Ammon's horn (tissue), 1 donor: Measurements from ENCODE around the gene NFE2L3.
"Not testable (repeated sequence)": the region's sequence is repeated elsewhere in the genome, so short reads cannot be mapped to it uniquely, and the experiment has no call there.

Experiments
- DNase-seq: peaks from one replicate; pipeline ENCODE4 v3.0.0-alpha.2; 2016; ENCODE audit warnings: low spot score

Gene NFE2L3

DNA sequence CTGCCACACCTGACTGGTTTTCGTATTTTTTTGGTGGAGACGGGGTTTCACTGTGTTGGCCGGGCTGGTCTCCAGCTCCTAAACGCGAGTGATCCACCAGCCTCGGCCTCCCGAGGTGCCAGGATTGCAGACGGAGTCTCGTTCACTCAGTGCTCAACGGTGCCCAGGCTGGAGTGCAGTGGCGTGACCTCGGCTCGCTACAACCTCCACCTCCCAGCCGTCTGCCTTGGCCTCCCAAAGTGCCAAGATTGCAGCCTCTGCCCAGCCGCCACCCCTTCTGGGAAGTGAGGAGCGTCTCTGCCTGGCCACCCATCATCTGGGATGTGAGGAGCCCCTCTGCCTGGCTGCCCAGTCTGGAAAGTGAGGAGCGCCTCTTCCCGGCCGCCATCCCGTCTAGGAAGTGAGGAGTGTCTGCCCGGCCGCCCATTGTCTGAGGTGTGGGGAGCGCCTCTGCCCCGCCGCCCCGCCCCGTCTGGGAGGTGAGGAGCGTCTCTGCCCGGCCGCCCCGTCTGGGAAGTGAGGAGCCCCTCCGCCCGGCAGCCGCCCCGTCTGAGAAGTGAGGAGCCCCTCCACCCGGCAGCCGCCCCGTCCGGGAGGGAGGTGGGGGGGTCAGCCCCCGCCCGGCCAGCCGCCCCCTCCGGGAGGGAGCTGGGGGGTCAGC lies 4.2 kb upstream of the NFE2L3 start:
- DNase-seq: not testable (repeated sequence)

DNA sequence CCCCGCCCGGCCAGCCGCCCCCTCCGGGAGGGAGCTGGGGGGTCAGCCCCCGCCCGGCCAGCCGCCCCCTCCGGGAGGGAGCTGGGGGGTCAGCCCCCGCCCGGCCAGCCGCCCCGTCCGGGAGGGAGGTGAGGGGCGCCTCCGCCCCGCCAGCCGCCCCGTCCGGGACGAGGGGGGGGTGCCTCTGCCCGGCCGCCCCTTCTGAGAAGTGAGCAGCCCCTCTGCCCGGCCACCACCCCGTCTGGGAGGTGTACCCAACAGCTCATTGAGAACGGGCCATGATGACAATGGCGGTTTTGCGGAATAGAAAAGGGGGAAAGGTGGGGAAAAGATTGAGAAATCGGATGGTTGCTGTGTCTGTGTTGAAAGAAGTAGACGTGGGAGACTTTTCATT lies 3.7 kb upstream of the NFE2L3 start:
- DNase-seq: not testable (repeated sequence)

DNA sequence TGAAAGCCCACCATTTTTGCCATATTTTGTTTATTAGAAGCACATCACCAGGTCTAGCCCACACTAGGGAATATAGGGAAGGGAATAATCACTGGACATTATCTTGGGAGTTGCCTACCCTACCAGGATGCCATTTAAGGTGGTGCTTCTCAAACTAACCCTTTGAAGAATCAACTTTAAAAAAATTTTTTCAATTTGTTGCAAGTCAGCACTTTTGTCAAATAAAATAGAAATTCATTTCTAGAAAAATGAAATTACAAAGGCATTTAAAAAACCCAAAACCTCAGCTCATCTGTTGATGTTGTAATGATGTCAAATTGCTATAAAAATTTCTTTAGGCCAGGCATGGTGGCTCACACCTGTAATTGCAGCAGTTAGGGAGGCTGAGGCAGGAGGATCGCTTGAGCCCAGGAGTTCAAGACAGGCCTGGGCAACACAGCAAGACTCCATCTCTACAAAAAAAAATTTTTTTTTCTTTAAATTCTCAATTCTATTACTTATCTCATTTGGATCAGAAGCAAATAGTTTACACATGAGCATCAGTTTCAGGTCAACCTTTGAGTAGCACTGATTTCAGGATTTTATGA lies 2.5 kb upstream of the NFE2L3 start:
- DNase-seq: no peak

DNA sequence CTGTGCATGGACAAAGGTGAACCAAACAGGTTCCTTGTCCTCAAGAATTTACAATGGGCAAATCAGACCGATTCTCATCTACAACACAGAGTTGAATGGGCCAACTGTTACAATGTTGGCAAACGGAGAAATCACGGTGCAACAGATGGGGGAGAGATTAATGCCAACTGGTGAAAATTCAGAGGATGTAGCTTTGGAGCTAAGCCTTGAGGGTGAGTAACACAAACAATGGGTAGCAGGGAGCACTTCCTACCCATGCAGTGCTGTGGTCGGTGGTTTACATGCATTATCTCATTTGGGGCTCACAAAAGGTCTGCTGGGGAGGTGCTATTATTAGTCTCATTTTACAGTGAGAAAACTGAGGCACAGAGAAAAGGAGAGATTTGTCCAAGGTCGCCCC lies 902 bp upstream of the NFE2L3 start:
- DNase-seq: peak; percentile 51

DNA sequence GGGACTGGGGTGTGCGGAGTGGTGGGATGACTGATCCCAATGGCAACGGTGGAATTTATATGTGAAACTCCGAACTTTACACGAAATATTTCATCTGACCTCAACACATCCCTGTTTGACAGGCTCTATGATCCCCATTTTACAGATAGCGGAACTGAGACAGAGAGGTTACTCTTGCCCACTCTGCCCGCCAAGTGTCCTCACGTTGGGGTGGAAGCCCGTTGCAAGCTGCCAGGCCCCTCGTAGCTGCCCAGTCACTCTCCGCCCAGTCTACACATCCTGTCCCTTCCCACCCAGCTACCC lies 397 bp upstream of the NFE2L3 start:
- no peak for DNase-seq

DNA sequence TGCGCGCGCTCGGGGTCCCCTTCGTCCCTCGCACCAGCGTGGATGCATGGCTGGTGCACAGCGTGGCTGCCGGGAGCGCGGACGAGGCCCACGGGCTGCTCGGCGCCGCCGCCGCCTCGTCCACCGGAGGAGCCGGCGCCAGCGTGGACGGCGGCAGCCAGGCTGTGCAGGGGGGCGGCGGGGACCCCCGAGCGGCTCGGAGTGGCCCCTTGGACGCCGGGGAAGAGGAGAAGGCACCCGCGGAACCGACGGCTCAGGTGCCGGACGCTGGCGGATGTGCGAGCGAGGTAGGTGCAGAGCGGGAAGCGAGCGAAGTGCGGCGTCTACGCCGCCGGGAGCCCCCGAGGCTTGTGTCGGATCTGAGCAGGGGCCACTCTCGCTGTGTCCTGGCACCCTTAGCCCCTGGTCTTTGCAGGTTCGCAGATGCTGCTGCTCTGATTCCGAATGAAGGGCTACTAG lies 813 bp downstream of the NFE2L3 start:
- not testable (repeated sequence) for DNase-seq

DNA sequence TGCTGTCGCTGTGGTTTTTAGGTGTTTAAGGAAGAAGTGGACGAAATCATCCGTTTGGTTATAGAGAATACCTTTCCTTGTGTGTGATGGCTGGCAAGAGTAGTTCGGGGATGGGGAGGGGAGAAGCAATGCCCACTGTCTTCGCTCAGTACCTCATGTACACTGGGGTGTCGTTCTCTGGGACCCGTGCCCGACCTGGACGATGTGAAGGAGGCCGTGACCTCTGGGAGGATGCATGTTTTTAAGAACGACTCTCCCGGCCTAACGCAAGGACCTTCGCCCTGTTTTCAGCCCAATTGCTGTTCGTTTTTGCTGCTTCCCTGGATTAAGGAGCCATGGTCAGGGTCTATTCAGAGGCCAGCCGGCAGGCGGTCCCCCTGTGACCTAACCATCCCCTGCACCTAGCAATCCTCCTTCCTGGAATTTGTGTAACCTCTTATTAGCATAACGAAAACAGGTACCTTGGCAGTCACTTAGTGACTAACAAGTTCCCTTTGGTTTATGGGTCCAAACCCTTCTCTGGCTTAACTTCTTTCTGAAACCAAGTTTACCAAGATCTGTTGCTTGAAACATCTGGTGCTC lies 1.3 kb downstream of the NFE2L3 start:
- no peak for DNase-seq

DNA sequence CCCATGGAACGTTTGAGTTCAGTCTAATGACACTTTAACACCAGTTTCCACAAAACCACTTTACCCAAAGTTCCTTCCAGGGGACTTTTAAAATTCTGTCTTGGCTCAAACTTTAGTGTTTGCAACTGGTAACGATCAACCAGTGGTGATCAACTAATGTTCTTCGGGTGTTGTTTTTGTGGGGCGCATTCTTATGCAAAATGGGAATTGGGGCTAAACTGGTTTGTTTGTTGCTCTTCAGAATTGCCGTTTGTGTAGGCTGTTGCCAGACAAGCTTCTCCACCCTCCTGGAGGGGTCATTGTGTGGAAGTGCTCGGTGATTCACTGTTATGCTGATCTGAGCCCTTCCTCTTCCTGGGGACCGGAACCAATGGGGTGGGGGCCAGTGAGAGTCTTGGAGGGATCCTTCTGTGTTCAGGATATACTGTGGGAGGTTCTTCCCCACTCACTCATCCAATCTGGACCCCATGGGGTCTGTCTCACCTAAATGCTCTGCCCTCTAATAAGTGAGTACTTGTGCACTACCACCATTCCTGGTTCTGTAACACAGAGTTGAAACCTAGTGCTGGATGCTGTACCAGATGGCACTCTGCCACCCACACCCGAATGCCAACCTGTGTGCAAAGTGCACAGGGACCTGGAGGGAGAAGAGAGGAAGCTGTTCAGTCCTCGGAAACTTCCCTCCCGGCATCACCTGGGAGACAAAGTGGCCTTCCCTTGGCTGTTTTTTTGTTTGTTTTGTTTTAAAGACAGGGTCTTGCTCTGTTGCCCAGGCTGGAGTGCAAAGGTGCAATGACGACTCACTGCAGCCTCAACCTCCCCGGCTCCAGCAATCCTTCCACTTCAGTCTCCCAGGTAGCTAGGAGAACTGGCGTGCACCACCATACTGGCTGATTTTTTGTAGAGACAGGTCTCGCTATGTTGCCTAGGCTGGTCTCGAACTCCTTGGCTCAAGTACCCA lies 2.1 kb downstream of the NFE2L3 start:
- DNase-seq: no peak

DNA sequence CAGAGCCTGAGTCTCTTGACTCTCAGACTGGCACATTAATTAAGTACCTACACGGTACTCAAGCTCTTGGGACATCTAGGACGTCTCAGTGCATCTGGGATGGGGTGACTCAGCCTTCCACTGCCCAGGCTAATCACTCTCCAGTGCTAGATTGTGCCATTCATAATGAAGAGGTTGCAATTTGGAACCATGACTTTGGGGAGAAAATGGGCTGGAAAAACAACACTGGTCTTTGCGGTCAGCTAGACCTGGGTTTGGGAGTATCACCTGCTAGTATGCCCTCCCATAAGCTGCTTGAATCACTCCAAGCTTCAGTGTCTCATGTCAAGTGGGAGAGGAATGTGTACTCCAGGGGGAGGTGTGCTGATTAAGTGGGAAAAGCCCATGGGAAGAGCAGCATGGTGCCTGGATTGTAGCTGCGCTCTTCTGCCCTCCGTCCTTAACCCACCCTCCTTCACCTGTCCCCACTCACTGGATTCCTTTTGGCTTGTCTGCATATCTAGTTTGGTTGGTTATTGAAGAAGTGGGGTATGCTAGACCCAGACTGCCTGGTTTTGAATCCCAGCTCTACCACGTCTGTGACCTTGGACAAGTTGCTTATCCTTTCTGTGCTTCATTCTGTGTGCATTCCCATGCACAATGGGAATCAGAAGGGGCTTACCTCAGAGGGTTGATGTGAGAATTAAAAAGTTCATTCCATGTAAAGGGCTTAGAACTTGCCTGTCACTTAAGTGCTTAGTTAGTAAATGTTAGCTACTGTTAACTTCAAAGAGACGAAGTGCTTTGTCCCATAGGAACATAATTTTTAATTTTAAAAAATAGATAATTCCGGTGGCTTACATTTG lies 3.8 kb downstream of the NFE2L3 start:
- no peak for DNase-seq

DNA sequence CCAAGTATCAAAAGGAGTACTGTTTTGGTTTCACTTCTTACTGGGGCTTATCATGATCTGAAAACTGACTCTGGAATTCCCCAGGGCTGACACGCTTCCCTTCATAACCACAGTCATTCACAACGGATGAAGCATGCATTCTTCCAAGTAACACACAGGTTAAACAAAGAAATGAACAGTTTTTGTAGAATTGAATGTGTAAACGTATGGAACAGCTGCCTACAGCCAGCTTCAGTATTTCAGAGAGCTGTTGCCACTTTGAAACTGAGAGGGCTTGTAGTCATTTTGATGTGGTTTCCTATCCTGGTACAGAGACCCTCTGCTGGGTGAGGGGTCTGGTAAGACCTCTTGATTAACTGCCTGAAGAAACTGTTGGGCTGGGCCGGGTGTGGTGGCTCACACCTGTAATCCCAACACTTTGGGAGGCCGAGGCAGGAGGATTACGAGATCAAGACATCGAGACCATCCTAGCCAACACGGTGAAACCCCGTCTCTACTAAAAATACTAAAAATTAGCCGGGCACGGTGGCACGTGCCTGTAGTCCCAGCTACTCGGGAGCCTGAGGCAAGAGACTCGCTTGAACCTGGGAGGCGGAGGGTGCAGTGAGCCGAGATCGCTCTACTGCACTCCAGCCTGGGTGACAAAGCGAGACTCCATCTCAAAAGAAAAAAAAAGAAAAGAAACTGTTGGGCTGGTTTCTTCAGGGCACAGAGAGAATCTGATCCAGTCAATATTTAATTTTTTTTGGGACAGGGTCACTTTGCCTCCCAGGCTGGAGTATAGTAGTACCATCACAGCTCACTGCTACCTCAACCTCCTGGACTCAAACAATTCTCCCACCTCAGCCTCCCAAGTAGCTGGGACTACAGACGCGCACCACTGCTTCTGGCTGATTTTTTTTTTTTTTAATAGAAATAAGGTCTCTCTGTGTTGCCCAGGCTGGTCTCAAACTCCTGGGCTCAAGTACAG lies 4.7 kb downstream of the NFE2L3 start:
- no peak for DNase-seq

DNA sequence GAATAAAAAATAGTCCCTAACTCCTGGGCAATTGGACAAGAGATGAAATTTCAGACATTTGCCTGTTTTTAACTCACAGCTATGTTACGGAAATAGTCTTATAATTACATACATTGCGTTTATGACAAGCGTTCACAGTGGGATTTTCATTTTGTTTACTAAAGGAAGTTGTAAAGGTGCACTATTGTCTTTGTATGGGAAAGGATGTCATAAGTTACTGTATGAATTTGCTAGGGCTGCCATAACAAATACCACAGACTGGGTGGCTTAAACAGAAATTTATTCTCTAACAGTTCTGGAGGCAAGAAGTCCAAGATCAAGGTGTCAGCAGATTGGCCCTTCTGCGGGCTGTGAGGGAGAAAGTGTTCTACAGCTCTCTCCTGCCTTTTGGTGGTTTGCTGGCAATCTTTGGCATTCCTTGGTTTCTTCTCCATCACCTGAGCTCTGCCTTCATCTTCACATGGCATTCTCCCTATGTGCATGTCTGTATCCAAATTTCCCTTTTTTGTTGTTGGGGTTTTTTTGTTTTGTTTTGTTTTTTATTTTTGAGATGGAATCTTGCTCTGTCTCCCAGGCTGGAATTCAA lies 5.6 kb downstream of the NFE2L3 start:
- DNase-seq: no peak

DNA sequence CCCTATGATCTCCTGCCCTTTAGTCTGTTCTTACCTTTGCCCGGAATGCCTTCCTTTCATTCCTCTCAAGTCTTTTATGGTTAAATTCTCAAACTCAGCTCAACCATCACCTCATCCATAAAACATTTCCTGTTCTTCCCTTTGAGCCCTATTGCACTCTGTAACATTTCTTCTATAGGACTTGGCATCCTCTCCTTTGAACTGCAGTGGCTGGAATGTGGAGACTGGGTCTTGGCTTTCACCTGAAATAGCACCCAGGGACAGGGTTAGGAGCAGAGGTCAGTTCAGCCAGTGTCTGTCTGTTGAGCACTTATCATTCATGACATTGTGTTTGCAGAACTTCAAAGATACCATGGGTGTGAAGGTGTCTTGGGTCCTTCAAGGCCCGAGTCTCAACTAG lies 7.2 kb downstream of the NFE2L3 start:
- no peak for DNase-seq

DNA sequence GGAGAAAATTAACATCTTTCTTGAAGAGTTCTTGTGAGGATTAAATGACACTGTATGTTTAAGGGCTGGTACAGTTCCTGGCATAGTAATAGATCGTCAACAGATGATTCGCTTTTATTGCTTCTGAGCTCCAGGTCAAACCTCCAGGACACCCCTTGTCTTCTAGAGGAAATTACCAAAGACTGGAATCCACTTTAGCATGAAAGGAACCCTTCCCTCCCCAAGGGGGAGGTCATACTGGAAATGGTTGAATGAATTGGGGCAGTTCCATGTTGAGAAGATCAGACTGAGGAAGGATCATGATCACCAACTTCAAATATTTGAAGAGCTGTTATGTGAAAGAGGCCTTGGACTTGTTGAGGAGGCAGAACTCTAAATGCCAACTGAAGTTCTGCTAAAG lies 8.9 kb downstream of the NFE2L3 start:
- no peak for DNase-seq

DNA sequence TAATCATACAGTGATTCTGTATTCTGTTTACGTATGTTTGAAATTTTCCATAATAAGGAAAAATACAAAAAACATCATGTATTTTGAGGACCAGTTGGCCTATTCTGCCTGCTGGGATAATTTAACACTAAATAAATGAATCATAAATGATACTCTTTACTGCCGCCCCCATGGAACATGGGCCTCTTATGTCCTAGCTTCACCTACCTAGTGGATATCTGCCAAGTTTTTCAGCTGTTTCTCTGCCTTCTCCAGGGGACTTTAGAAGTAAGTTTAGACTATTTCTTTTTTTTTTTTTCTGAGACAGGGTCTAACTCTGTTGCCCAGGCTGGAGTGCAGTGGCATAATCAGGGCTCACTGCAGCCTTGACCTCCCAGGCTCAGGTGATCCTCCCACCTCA lies 10.4 kb downstream of the NFE2L3 start:
- DNase-seq: no peak

DNA sequence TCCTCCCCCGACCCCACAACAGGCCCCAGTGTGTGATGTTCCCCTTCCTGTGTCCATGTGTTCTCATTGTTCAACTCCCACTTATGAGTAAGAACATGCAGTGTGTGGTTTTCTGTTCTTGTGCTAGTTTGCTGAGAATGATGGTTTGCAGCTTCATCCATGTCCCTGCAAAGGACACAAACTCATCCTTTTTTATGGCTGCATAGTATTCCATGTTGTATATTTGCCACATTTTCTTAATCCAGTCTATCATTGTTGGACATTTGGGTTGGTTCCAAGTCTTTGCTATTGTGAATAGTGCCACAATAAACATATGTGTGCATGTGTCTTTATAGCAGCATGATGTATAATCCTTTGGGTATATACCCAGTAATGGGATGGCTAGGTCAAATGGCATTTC lies 11.8 kb downstream of the NFE2L3 start:
- DNase-seq: not testable (repeated sequence)

DNA sequence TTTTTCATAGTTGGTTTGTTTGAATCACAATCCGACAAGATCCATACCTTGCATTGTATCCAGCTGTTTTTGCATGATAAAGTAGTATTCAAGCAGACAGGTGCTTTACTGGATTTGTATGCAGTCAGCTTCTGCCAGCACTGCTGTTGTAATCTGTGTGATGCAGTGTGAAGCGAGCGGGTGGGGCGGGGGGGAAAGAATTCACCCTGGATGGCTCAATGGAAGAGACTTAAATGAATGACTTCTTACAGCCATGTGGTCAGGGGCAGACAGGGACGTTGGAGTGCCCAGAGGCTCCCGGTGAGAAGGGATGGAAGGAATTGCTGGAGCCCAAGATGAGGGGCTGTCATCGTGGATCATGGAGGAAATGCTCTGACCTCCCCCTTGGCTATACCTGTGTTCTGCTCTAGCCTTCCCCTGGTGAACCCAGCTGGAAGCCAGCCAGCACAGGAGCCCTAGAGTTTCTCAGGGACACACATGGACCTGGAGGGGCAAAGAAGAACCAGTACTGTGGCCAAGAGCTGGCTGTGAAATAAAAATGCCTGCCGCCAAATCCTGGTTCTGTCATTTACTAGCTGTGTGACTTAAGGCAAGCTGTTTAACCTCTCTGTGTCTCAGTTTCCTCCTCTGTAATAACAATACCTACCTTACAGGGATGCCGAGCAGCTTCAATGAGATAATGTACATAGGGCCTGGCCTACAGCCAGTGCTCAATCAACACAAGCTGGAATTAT lies 14.1 kb downstream of the NFE2L3 start:
- no peak for DNase-seq

DNA sequence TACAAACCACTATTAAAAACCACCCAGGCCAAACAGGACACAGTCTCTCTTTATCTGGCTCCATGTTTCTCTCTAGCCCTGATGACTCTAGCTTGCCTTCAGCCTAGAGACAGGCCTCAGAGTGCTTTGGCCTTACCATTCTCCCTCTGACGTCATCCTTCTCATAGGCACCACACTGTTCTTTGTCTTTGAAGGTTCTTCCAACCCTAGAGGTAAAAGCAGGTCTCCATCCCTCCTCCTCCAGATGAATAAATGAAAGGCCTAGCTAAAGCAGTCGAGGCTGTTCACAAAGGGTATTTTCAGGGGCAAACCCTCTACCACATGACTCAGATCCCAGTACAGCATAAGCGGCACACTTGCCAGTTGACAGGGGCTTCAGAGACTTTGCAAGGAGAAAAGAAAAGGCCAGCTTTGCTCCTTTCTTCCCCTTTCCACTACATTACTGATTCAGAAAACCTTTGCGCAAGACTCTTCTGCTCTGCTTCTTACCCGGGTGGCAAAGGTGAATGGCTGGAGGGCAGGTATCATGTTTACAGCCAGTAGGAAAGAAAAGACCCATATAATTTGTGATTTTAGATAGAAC lies 14.8 kb downstream of the NFE2L3 start:
- DNase-seq: no peak

DNA sequence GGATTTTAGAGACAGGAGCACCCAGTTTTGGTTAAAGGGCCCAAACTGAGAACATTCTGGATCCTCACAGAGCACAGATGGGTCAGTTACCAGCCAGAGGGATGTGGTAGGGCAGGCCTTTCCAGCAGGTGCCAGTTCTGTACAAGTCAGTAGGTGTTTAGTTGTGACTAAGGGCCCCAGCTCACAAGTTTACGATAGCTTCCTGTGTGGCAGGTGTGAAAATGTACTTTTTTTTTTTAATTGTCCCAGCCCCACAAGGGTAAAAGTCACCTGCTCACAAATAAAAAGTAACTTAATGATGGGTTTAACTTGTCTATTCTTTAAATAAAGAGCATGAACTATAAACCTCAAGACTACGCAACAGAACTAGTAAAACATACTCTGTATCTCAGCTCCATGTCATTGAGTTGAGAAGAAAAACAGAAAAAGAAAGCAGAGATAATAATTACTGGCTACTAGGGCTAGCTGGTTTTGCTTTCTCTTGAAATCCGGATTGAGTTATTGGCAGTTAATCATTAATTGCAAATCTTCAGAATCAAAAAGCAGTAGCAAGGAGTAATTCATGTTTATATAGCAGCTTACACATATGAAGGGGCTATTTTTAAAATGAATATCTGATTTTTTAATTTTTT lies 15.4 kb downstream of the NFE2L3 start:
- no peak for DNase-seq
